HEK293 (cell line): ENCODE results near the gene TNFAIP1.

ENCODE experiments used
- ATF2 ChIP-seq: fragments of 450-650 bp; formaldehyde crosslinking; IDR thresholded peaks from 2 replicates; pipeline ENCODE4 v1.5.1; 2016; ENCODE audit warnings: missing biosample characterization, missing genetic modification characterization, low read depth
- BCL11A ChIP-seq: fragments of 450-650 bp; formaldehyde crosslinking; IDR thresholded peaks from 2 replicates; pipeline ENCODE4 v1.5.1; 2016; ENCODE audit warnings: low read depth, missing biosample characterization, missing genetic modification characterization
- EGR2 ChIP-seq: fragments of 450-650 bp; formaldehyde crosslinking; IDR thresholded peaks from 2 replicates; pipeline ENCODE4 v1.5.1; 2016; ENCODE audit warnings: low read depth, missing biosample characterization, missing genetic modification characterization
- GLI4 ChIP-seq: fragments of 450-650 bp; formaldehyde crosslinking; IDR thresholded peaks from 2 replicates; pipeline ENCODE4 v1.5.1; 2016; ENCODE audit warnings: missing biosample characterization, missing genetic modification characterization
- HOXD13 ChIP-seq: sonication (generic); formaldehyde crosslinking; IDR thresholded peaks from 2 replicates; pipeline ENCODE4 v1.8.0; 2022; ENCODE audit warnings: missing genetic modification reagents, borderline replicate concordance
- KLF10 ChIP-seq: fragments of 450-650 bp; IDR thresholded peaks from 2 replicates; pipeline ENCODE4 v1.5.1; 2018; ENCODE audit warnings: missing biosample characterization, mild to moderate bottlenecking, missing genetic modification characterization
- PRDM2 ChIP-seq: fragments of 450-650 bp; formaldehyde crosslinking; IDR thresholded peaks from 2 replicates; pipeline ENCODE4 v1.5.1; 2016; ENCODE audit warnings: missing biosample characterization, missing genetic modification characterization, borderline replicate concordance
- RBAK ChIP-seq: fragments of 450-650 bp; formaldehyde crosslinking; IDR thresholded peaks from 2 replicates; pipeline ENCODE4 v1.5.1; 2016; ENCODE audit warnings: missing biosample characterization, missing genetic modification characterization
- SCRT2 ChIP-seq: fragments of 450-650 bp; formaldehyde crosslinking; IDR thresholded peaks from 2 replicates; pipeline ENCODE4 v1.5.1; 2016; ENCODE audit warnings: missing biosample characterization, missing genetic modification characterization
- SP3 ChIP-seq: fragments of 450-650 bp; formaldehyde crosslinking; IDR thresholded peaks from 2 replicates; pipeline ENCODE4 v1.5.1; 2016; ENCODE audit warnings: missing biosample characterization, missing genetic modification characterization
- ZBTB1 ChIP-seq: fragments of 450-650 bp; formaldehyde crosslinking; IDR thresholded peaks from 2 replicates; pipeline ENCODE4 v1.5.1; 2016; ENCODE audit warnings: missing biosample characterization, missing genetic modification characterization
- ZBTB20 ChIP-seq: fragments of 450-650 bp; formaldehyde crosslinking; IDR thresholded peaks from 2 replicates; pipeline ENCODE4 v1.5.1; 2016; ENCODE audit warnings: missing biosample characterization, missing genetic modification characterization
- ZBTB44 ChIP-seq: fragments of 450-650 bp; IDR thresholded peaks from 2 replicates; pipeline ENCODE4 v1.5.1; 2018; ENCODE audit warnings: missing biosample characterization, mild to moderate bottlenecking, missing genetic modification characterization
- ZFP37 ChIP-seq: fragments of 450-650 bp; formaldehyde crosslinking; IDR thresholded peaks from 2 replicates; pipeline ENCODE4 v1.5.1; 2016; ENCODE audit warnings: missing biosample characterization, missing genetic modification characterization
- ZNF114 ChIP-seq: fragments of 450-650 bp; formaldehyde crosslinking; IDR thresholded peaks from 2 replicates; pipeline ENCODE4 v1.5.0; 2017; ENCODE audit warnings: missing biosample characterization, missing genetic modification characterization
- ZNF274 ChIP-seq, 2 experiments: fragments of 200-500 bp in 1 of 2; fragments of 450-650 bp in 1 of 2; sonication (Bioruptor generic) in 1 of 2; formaldehyde crosslinking in 1 of 2; IDR thresholded peaks; 2 replicates each; pipeline versions ENCODE4 v1.5.1 to v1.6.1; 2014 to 2016; ENCODE audit warnings: borderline replicate concordance in 1 of 2, inconsistent platforms in 1 of 2, low read length in 1 of 2, missing biosample characterization in 1 of 2, missing genetic modification characterization in 1 of 2
- ZNF37A ChIP-seq: fragments of 450-650 bp; IDR thresholded peaks from 2 replicates; pipeline ENCODE4 v1.5.1; 2018; ENCODE audit warnings: missing biosample characterization, missing genetic modification characterization
- ZNF433 ChIP-seq: fragments of 450-650 bp; formaldehyde crosslinking; IDR thresholded peaks from 2 replicates; pipeline ENCODE4 v1.5.1; 2016; ENCODE audit warnings: missing biosample characterization, missing genetic modification characterization, low read depth
- ZNF449 ChIP-seq: fragments of 450-650 bp; formaldehyde crosslinking; IDR thresholded peaks from 2 replicates; pipeline ENCODE4 v1.5.1; 2017; ENCODE audit warnings: missing biosample characterization, mild to moderate bottlenecking, missing genetic modification characterization, moderate library complexity
- ZNF529 ChIP-seq: fragments of 450-650 bp; formaldehyde crosslinking; IDR thresholded peaks from 2 replicates; pipeline ENCODE4 v1.5.1; 2017; ENCODE audit warnings: missing genetic modification characterization, missing biosample characterization; ENCODE audit not compliant: insufficient replicate concordance
- ZNF548 ChIP-seq: fragments of 450-650 bp; formaldehyde crosslinking; IDR thresholded peaks from 2 replicates; pipeline ENCODE4 v1.5.1; 2016; ENCODE audit warnings: missing biosample characterization, missing genetic modification characterization
- ZNF561 ChIP-seq: fragments of 450-650 bp; IDR thresholded peaks from 2 replicates; pipeline ENCODE4 v1.5.1; 2018; ENCODE audit warnings: missing biosample characterization, missing genetic modification characterization, borderline replicate concordance
- ZNF610 ChIP-seq: fragments of 450-650 bp; formaldehyde crosslinking; IDR thresholded peaks from 2 replicates; pipeline ENCODE4 v1.5.1; 2016; ENCODE audit warnings: missing biosample characterization, missing genetic modification characterization, borderline replicate concordance
- ZNF654 ChIP-seq: fragments of 450-650 bp; formaldehyde crosslinking; IDR thresholded peaks from 2 replicates; pipeline ENCODE4 v1.5.1; 2016; ENCODE audit warnings: low read depth, missing biosample characterization, missing genetic modification characterization
- ZNF664 ChIP-seq: fragments of 450-650 bp; formaldehyde crosslinking; IDR thresholded peaks from 2 replicates; pipeline ENCODE4 v1.5.1; 2016; ENCODE audit warnings: missing biosample characterization, missing genetic modification characterization
- ZNF747 ChIP-seq: fragments of 450-650 bp; formaldehyde crosslinking; IDR thresholded peaks from 2 replicates; pipeline ENCODE4 v1.5.1; 2016; ENCODE audit warnings: missing biosample characterization, missing genetic modification characterization
- ZNF785 ChIP-seq: fragments of 450-650 bp; formaldehyde crosslinking; IDR thresholded peaks from 2 replicates; pipeline ENCODE4 v1.5.1; 2016; ENCODE audit warnings: missing biosample characterization, missing genetic modification characterization

TNFAIP1 gene

GRCh38 chr17:28335959-28336871 lies 654 bp downstream of the TNFAIP1 start (continued):
- TF ChIP-seq EGR2 (tag by site-specific recombination) (no peak; the same call in 1 of the 2 replicates), ZNF548 (tag by site-specific recombination) (no peak), ZNF449 (tag by site-specific recombination) (no peak), ZNF433 (tag by site-specific recombination) (no peak), PRDM2 (tag by site-specific recombination) (no peak), ZNF785 (tag by site-specific recombination) (no peak), RBAK (tag by site-specific recombination) (no peak), ZNF529 (no peak), ATF2 (tag by site-specific recombination) (peak; percentile 98), ZNF610 (tag by site-specific recombination) (no peak), ZNF654 (no peak), SCRT2 (tag by site-specific recombination) (peak; percentile 75), SP3 (tag by site-specific recombination) (no peak; the same call in none of the 2 replicates), ZNF664 (tag by site-specific recombination) (no peak), ZNF747 (tag by site-specific recombination) (no peak), ZBTB1 (tag by site-specific recombination) (0 out of 2 replicates have a peak, but pooled peaks have one; percentile 31), ZNF114 (no peak), ZNF37A (tag by site-specific recombination) (no peak), KLF10 (peak; percentile 55; the same call in 1 of the 2 replicates), HOXD13 (CRISPR knock-in tag) (no peak), ZFP37 (tag by site-specific recombination) (peak; percentile 26; the same call in 1 of the 2 replicates), ZNF561 (peak; percentile 20; the same call in 1 of the 2 replicates), ZBTB20 (tag by site-specific recombination) (peak; percentile 68; the same call in 1 of the 2 replicates), BCL11A (tag by site-specific recombination) (no peak; the same call in 1 of the 2 replicates), GLI4 (tag by site-specific recombination) (0 out of 2 replicates have a peak, but pooled peaks have one; percentile 21), ZBTB44 (no peak), ZNF274 (IDR thresholded peaks at IDR 0.05; ENCODE audit: low read length) (no peak), ZNF274 (tag by site-specific recombination; IDR thresholded peaks at IDR 0.05; ENCODE audit: borderline replicate concordance) (no peak)
